Endothelial cell of umbilical vein (primary cell): ENCODE data around the gene LMAN1L. TPM values are rescaled to one million over a fixed set of nuclear protein-coding genes. Genes with fewer than 3 reads are reported as not detected.

ENCODE experiments used
- BruUV-seq: library from RNA; stranded (reverse); fragments of 400-500 nt; replicated peaks from 2 replicates; lab custom pipeline; 2021; lab: Mats Ljungman, UMichigan
- CTCF ChIA-PET: fragments of 300-600, 350-600 bp; sonication (Branson Sonifier 250); formaldehyde crosslinking; loops from one replicate; lab custom pipeline; 2021; ENCODE audit warnings: antibody characterized with exemption, inconsistent platforms; lab: Charles Lee
- POLR2A ChIA-PET: fragments of 300-600, 350-600 bp; sonication (Branson Sonifier 250); formaldehyde crosslinking; loops from one replicate; lab custom pipeline; 2021; ENCODE audit warnings: antibody characterized with exemption, inconsistent platforms; lab: Charles Lee
- DNase-seq: peaks from one replicate; pipeline ENCODE4 v3.0.0-alpha.2; 2011; ENCODE audit warnings: low read depth, low spot score
- FAIRE-seq: peaks from 2 replicates; lab custom pipeline; 2011; peaks lifted over from hg19 to GRCh38; lab: Jason Lieb, UNC
- H2AFZ ChIP-seq: 2 replicates; pipeline ENCODE4 v1.6.0; 2012; ENCODE audit warnings: low read depth, low read length, control low read depth, inconsistent platforms
- H3K27ac ChIP-seq: 2 replicates; pipeline ENCODE4 v1.5.1; 2011; ENCODE audit warnings: low read depth, mild to moderate bottlenecking, control low read depth, low read length, moderate library complexity; ENCODE audit not compliant: insufficient read depth
- H3K27me3 ChIP-seq, 2 experiments: 2 replicates each; pipeline versions ENCODE4 v1.6.0 to v1.6.1; 2011; ENCODE audit warnings: low read length in 2 of 2, mixed read lengths in 1 of 2; ENCODE audit not compliant: control insufficient read depth in 2 of 2, insufficient read depth in 2 of 2
- H3K36me3 ChIP-seq, 2 experiments: 2 replicates in 1 of 2; 3 replicates in 1 of 2; pipeline ENCODE4 v1.5.1; 2011; ENCODE audit warnings: low read length in 2 of 2, mild to moderate bottlenecking in 1 of 2, moderate library complexity in 1 of 2; ENCODE audit not compliant: control insufficient read depth in 2 of 2, insufficient read depth in 2 of 2; ENCODE audit errors: extremely low read depth in 1 of 2
- H3K4me1 ChIP-seq: 3 replicates; pipeline ENCODE4 v1.5.1; 2011; ENCODE audit warnings: mild to moderate bottlenecking, low read length; ENCODE audit not compliant: control insufficient read depth, insufficient read depth; ENCODE audit errors: extremely low read depth
- H3K4me2 ChIP-seq: 2 replicates; pipeline ENCODE4 v1.6.1; 2011; ENCODE audit warnings: low read length, control low read depth, mixed read lengths; ENCODE audit not compliant: insufficient read depth
- H3K4me3 ChIP-seq, 3 experiments: fragments of 200-600 bp in 1 of 3; sonication (generic), shearing (Covaris generic) in 1 of 3; replicated peaks in 1 of 3; 2 replicates each; pipeline ENCODE4 v1.5.1; 2011 to 2016; ENCODE audit warnings: control low read depth in 3 of 3, low read length in 3 of 3, mild to moderate bottlenecking in 2 of 3, inconsistent platforms in 1 of 3, low read depth in 1 of 3, moderate library complexity in 1 of 3; ENCODE audit not compliant: insufficient read depth in 1 of 3
- H3K79me2 ChIP-seq: 2 replicates; pipeline ENCODE4 v1.6.0; 2012; ENCODE audit warnings: low read length, inconsistent platforms; ENCODE audit not compliant: control insufficient read depth, insufficient read depth
- H3K9ac ChIP-seq: replicated peaks from 2 replicates; pipeline ENCODE3; 2011; ENCODE audit warnings: low read length, control low read depth; ENCODE audit not compliant: insufficient read depth; ENCODE audit errors: extremely low read depth
- H3K9me1 ChIP-seq: replicated peaks from 3 replicates; pipeline ENCODE4 v1.6.0; 2011; ENCODE audit warnings: mild to moderate bottlenecking, low read length; ENCODE audit not compliant: control insufficient read depth, insufficient read depth; ENCODE audit errors: extremely low read depth
- H3K9me3 ChIP-seq: replicated peaks from 2 replicates; pipeline ENCODE4 v1.5.1; 2012; ENCODE audit warnings: low read length, inconsistent platforms; ENCODE audit not compliant: control insufficient read depth, insufficient read depth
- H4K20me1 ChIP-seq: replicated peaks from 2 replicates; pipeline ENCODE3; 2011; ENCODE audit warnings: mild to moderate bottlenecking, low read length; ENCODE audit not compliant: control insufficient read depth, insufficient read depth; ENCODE audit errors: extremely low read depth
- CTCF ChIP-seq, 2 donors: IDR thresholded peaks; 1 replicate in 1 of 2; 2 replicates in 1 of 2; pipeline ENCODE4 v1.5.1; 2011; ENCODE audit warnings: low read length in 2 of 2, mild to moderate bottlenecking in 2 of 2, moderate library complexity in 2 of 2, control low read depth in 1 of 2, inconsistent platforms in 1 of 2, low read depth in 1 of 2; ENCODE audit not compliant: insufficient read depth in 1 of 2; ENCODE audit errors: extremely low read depth in 1 of 2
- EZH2 ChIP-seq: IDR thresholded peaks from 2 replicates; pipeline ENCODE4 v1.6.1; 2012; ENCODE audit warnings: borderline replicate concordance, low read depth, mild to moderate bottlenecking, moderate library complexity, low read length, inconsistent platforms; ENCODE audit not compliant: severe bottlenecking
- JUN ChIP-seq: IDR thresholded peaks from 2 replicates; pipeline ENCODE4 v1.6.1; 2011; ENCODE audit warnings: borderline replicate concordance, low read depth; ENCODE audit not compliant: insufficient read length, insufficient read depth
- POLR2AphosphoS5 ChIP-seq: IDR thresholded peaks from 2 replicates; pipeline ENCODE4 v1.6.1; 2012; ENCODE audit warnings: low read depth, mild to moderate bottlenecking, control low read depth, low read length, moderate library complexity; ENCODE audit not compliant: insufficient read depth
- dilution Hi-C: fragments of 300-500 bp; cut with MboI; formaldehyde crosslinking; loops from one replicate; pipeline ENCODE4 v1.15.0; 2019; ENCODE audit warnings: low sequenced_read_pairs; ENCODE audit not compliant: extremely low pct_ligation_motif_present
- intact Hi-C: fragments of 100-400 bp; cut with micrococcal nuclease; formaldehyde crosslinking; loops from one replicate; pipeline ENCODE4 v1.10.0; 2022
- polyA plus RNA-seq, 4 experiments: library from polyadenylated mRNA; depleted of rRNA in 3 of 4; stranded (reverse) in 3 of 4; unstranded in 1 of 4; fragments of >200 nt; gene quantifications; 2 replicates each; pipeline versions ENCODE4 v1.2.1 to v1.2.3, GENCODE V29; 2011 to 2012; ENCODE audit warnings: missing spikeins in 1 of 4
- total RNA-seq: library from RNA; stranded (reverse); gene quantifications from 2 replicates; pipeline ENCODE4 v1.2.3, GENCODE V29; 2021

Gene LMAN1L
- total and polyA plus RNA-seq, 2 donors (not counting 3 experiments of a cell fraction or from before 2014, with no cell fraction given): not detected

GRCh38 chr15:74843891-74844299 lies 31.3 kb downstream of the LMAN1L start:
- FAIRE-seq (no peak), DNase-seq (no peak)
- TSS peak; percentile 19 for BruUV-seq
- Histone ChIP-seq H3K27me3 (no peaks in the 10 kb centered on the region), H3K4me2 (peak overlapping the region; percentile 57), H3K9me1 (no peaks in the 10 kb centered on the region), H3K36me3 (peaks cover 0 to 18% of the 10 kb centered on the region in 2 experiments), H3K4me1 (peaks cover 11% of the 10 kb centered on the region), H3K79me2 (peaks cover 2% of the 10 kb centered on the region), H3K27ac (peak overlapping the region; percentile 60), H3K4me3 (no peak overlapping the region), H3K9ac (peak overlapping the region; percentile 59), H4K20me1 (no peaks in the 10 kb centered on the region), H3K9me3 (no peaks in the 10 kb centered on the region), H2AFZ (peak overlapping the region; percentile 1)
- intact Hi-C loops: loop anchor here (1.0 to 5.0 kb wide), 5 partner anchors 29 to 107 kb away; partner anchors contain the start of genes COX5A and SCAMP2
- ChIA-PET POLR2A (no interaction called here), CTCF (interaction anchor here (0.9 to 5.3 kb wide), 7 partner anchors 13 to 74 kb away, joined by 3 to 37 read pairs (median 3); no protein-coding TSS in a partner anchor)
- TF ChIP-seq JUN (no peak), EZH2 (no peak), CTCF (IDR thresholded peaks at IDR 0.05; ENCODE audit: extremely low read depth in 1 of 2, insufficient read depth in 1 of 2, low read depth in 1 of 2, low read length in 2 of 2) (no peak), POLR2AphosphoS5 (no peak)
- dilution Hi-C loops: no loop called here
